ENCODE measurements around the gene KCNJ6.

The KCNJ6 gene

GRCh38 chr21:37828556-37828955 lies 87.7 kb downstream of the KCNJ6 start:
- no peaks in the 10 kb centered on the region for H4K20me1 ChIP-seq (ENCODE audit: low read depth, low read length)
- no peaks in the 10 kb centered on the region for H3K9me3 ChIP-seq (ENCODE audit: insufficient read depth, low read length)
- no peak overlapping the region for H2AFZ ChIP-seq (ENCODE audit: low read depth, low read length, severe bottlenecking)
- H3F3A ChIP-seq (ENCODE audit: insufficient read depth) = no peaks in the 10 kb centered on the region
- TF ChIP-seq CTCF (IDR thresholded peaks at IDR 0.05; ENCODE audit: insufficient read depth, low read length, poor library complexity, severe bottlenecking) (no peak), EZH2phosphoT487 (conservative IDR thresholded peaks at IDR 0.05; ENCODE audit: low read length) (no peak)
- no peaks in the 10 kb centered on the region for H3K36me3 ChIP-seq (ENCODE audit: low read length)
- H3K9me2 ChIP-seq (replicated peaks; ENCODE audit: insufficient read depth, low read length) = no peaks in the 10 kb centered on the region
- no peak overlapping the region for H3K9ac ChIP-seq (ENCODE audit: low read length)
- H3K27me3 ChIP-seq (ENCODE audit: low read length) = no peaks in the 10 kb centered on the region
- H3K4me2 ChIP-seq (ENCODE audit: low read depth, low read length, poor library complexity, severe bottlenecking) = no peak overlapping the region
- no peaks in the 10 kb centered on the region for H3K79me2 ChIP-seq (ENCODE audit: insufficient read depth, low read length)
- no peak overlapping the region for H3K4me3 ChIP-seq (ENCODE audit: insufficient read depth, low read length, poor library complexity, severe bottlenecking)
- H3K27ac ChIP-seq (ENCODE audit: low read depth, low read length) = no peak overlapping the region

GRCh38 chr21:37827913-37828312 lies 88.3 kb downstream of the KCNJ6 start:
- Histone ChIP-seq H3K4me3 (ENCODE audit: insufficient read depth, low read length, poor library complexity, severe bottlenecking) (no peak overlapping the region), H3K27me3 (ENCODE audit: low read length) (no peaks in the 10 kb centered on the region), H3K9me2 (replicated peaks; ENCODE audit: insufficient read depth, low read length) (no peaks in the 10 kb centered on the region), H3K27ac (ENCODE audit: low read depth, low read length) (no peak overlapping the region), H3F3A (ENCODE audit: insufficient read depth) (no peaks in the 10 kb centered on the region), H3K36me3 (ENCODE audit: low read length) (no peaks in the 10 kb centered on the region), H3K9ac (ENCODE audit: low read length) (no peak overlapping the region), H3K4me2 (ENCODE audit: low read depth, low read length, poor library complexity, severe bottlenecking) (no peak overlapping the region), H3K79me2 (ENCODE audit: insufficient read depth, low read length) (no peaks in the 10 kb centered on the region), H2AFZ (ENCODE audit: low read depth, low read length, severe bottlenecking) (no peak overlapping the region), H3K9me3 (ENCODE audit: insufficient read depth, low read length) (no peaks in the 10 kb centered on the region), H4K20me1 (ENCODE audit: low read depth, low read length) (no peaks in the 10 kb centered on the region)
- no peak for TF ChIP-seq EZH2phosphoT487 (conservative IDR thresholded peaks at IDR 0.05; ENCODE audit: low read length)
- no peak for TF ChIP-seq CTCF (IDR thresholded peaks at IDR 0.05; ENCODE audit: insufficient read depth, low read length, poor library complexity, severe bottlenecking)

- no peaks in the 10 kb centered on the region for H4K20me1 ChIP-seq (ENCODE audit: low read depth, low read length)
- TF ChIP-seq CTCF (IDR thresholded peaks at IDR 0.05; ENCODE audit: insufficient read depth, low read length, poor library complexity, severe bottlenecking) (no peak), EZH2phosphoT487 (conservative IDR thresholded peaks at IDR 0.05; ENCODE audit: low read length) (no peak)
- no peak overlapping the region for H2AFZ ChIP-seq (ENCODE audit: low read depth, low read length, severe bottlenecking)
- no peaks in the 10 kb centered on the region for H3K9me2 ChIP-seq (replicated peaks; ENCODE audit: insufficient read depth, low read length)
- no peak overlapping the region for H3K27ac ChIP-seq (ENCODE audit: low read depth, low read length)
- no peak overlapping the region for H3K9ac ChIP-seq (ENCODE audit: low read length)
- no peaks in the 10 kb centered on the region for H3K79me2 ChIP-seq (ENCODE audit: insufficient read depth, low read length)
- H3K4me3 ChIP-seq (ENCODE audit: insufficient read depth, low read length, poor library complexity, severe bottlenecking) = no peak overlapping the region
- H3K9me3 ChIP-seq (ENCODE audit: insufficient read depth, low read length) = no peaks in the 10 kb centered on the region
- no peaks in the 10 kb centered on the region for H3K36me3 ChIP-seq (ENCODE audit: low read length)
- H3K27me3 ChIP-seq (ENCODE audit: low read length) = no peaks in the 10 kb centered on the region
- H3K4me2 ChIP-seq (ENCODE audit: low read depth, low read length, poor library complexity, severe bottlenecking) = no peak overlapping the region
- no peaks in the 10 kb centered on the region for H3F3A ChIP-seq (ENCODE audit: insufficient read depth)
Observed at GRCh38 chr21:37821786-37822450, 94.3 kb downstream of the KCNJ6 start.

Measured in SU-DHL-6 (cell line).